ENCODE measurements around the gene CACNA2D3.
"Not testable (repeated sequence)": the region's sequence is repeated elsewhere in the genome, so short reads cannot be mapped to it uniquely, and the experiment has no call there.

The CACNA2D3 gene

DNA sequence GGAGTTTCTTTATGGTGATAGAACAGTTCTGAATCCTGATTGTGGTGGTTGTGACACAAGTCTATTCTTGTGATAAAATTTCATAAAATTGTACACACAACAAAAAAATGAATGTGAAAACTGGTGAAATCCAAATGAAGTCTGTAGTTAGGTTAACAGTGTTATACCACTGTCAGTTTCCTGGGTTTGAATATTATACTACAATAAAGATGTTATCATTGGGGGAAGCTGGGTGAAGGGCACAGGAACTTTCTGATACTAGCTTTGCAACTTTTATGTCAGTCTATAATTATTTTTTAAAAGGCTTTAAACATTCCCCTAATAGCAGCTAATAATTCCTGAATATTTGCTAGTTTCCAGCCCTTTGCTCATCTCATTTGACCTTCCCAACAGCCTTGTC lies 485.7 kb downstream of the CACNA2D3 start:
- DNase-seq (ENCODE audit: extremely low read depth in 1 of 2, low read depth in 1 of 2), result no peak

DNA sequence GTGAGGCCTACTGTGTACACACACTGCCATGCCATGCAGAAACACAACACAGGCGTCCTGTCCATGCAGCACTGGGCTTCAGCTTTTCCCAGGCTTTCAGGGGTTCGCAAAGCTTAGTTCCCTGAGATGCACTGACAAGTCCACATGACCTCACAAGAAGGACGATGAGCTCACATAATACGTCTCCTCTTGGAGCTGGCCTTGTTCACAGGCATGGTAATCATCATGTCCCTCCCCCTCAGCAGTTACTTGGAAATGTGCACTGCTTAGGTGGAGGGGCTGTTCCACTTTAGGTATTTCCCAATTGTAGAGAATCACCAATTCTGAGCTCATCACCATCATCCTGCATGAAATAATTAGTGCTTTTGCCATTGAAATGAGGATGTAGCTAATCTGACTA lies 496.7 kb downstream of the CACNA2D3 start:
- no peak for DNase-seq (ENCODE audit: extremely low read depth in 1 of 2, low read depth in 1 of 2)

DNA sequence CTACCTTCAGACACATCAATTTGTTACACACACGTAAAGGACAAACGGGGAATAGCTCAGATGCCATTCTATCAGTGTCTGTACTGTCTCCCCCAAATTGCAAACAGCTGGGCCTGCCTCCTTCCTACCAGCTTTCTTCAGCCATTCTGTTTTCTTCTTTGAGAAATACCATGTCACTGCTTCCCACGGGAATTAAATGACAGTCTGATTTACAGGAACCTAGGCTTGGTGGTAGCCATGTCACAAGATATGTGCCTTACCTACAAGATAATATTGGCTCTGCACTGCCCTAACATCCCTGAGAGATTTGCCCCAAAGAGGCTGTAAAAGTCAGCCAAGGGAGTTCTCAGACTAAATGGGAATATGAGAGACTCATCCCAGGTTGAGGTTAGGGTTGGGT lies 497.2 kb downstream of the CACNA2D3 start:
- no peak for DNase-seq (ENCODE audit: extremely low read depth in 1 of 2, low read depth in 1 of 2)

DNA sequence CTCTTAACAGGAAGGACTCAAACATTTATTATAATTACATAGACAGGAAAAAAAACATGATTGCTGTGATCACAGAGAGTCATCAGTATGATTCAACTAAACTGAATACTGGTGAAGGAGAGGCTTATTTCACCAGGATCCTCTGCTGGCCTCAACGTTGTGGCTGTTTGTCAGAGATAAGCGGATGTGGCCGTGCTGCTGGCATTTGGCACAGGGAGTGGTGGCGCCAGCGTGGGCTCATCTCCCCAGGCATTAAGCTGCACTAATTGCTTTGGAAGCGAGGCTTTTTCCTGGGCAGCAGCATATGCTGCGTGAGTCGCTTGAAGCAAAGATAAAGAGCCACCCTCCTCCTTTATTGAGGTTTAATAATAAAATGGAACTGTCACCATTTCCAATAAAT lies 498.8 kb downstream of the CACNA2D3 start:
- DNase-seq (ENCODE audit: extremely low read depth in 1 of 2, low read depth in 1 of 2), result no peak

DNA sequence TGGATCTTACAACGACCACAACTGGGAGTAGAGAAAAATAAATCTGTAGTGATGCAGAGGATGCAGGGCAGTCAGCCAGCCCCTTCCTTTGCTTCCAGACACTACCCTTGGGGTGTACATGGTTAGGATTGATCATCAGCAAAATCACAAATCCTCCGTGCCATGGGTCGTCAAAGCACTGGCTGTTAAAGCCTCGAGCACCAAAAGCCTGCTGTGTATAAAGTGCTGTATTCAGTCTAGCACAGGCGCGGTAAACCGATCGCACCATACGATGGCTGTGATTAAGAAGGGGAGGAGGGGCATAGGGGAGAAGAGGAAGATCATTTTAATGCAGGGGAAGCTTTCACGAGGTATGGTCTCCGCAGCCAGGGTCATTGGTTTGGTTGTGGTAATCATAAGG lies 500.3 kb downstream of the CACNA2D3 start:
- DNase-seq (ENCODE audit: extremely low read depth in 1 of 2, low read depth in 1 of 2), result no peak

DNA sequence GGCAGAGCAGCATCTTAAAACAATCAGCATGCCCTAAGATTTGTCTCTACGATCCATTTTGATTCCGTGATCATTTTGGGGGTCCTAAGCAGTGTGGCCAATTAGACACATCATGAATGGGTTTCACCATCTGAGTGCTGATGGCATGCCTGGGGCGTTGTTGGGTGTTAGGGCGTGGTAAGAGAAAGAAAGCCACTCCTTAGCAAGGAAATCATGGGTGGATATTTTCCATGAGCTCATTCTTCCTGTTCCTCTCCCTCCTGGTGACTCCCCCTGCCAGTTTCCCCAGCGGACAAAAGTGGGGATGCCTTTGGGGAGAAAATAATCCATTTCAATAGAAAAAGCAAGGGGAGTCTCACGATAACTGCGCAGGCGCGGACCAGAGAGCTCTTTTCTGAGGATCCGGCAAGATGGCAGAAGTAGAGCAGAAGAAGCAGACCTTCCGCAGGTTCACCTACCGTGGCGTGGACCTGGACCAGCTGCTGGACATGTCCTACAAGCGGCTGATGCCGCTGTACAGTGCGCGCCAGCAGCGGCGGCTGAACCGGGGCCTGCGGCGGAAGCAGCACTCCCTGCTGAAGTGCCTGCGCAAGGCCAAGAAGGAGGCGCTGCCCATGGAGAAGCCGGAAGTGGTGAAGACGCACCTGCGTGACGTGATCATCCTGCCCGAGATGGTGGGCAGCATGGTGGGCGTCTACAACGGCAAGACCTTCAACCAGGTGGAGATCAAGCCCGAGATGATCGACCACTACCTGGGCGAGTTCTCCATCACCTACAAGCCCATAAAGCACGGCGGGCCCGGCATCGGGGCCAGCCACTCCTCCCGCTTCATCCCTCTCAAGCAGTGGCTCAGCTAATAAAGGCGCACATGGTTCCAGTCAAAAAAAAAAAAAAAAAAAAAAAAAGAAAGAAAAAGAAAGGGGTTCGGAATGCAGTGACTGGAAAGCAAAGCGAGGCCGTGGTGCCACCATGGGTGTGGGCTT lies 503.7 kb downstream of the CACNA2D3 start:
- DNase-seq (ENCODE audit: extremely low read depth in 1 of 2, low read depth in 1 of 2), result no peak

DNA sequence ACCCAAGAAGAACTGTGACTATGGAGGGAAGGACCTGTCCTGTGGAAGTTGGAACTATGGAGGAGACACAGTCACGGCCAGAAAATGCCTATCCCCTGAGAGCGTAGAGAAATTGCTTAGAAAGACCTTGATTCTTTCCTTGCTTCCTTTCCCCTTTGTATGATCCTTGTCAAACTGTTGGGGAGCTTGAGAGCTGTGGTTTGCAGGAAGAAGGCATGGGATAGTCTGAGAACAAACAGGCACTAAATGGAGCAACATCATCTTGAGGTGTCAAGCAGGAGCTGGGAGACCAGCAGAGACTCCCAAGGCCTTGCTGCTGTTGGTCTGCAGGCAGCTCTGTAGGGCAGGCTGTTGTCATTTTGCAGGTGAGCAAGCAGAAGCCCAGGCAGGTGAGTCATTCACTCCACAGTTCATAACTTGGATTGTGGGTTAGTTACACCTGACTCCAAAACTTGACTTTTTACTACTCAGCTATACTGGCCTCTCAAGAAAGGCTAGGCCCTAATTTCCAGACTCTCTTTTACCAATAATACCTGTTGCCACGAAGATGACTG lies 506.6 kb downstream of the CACNA2D3 start:
- DNase-seq (ENCODE audit: extremely low read depth in 1 of 2, low read depth in 1 of 2), result no peak

DNA sequence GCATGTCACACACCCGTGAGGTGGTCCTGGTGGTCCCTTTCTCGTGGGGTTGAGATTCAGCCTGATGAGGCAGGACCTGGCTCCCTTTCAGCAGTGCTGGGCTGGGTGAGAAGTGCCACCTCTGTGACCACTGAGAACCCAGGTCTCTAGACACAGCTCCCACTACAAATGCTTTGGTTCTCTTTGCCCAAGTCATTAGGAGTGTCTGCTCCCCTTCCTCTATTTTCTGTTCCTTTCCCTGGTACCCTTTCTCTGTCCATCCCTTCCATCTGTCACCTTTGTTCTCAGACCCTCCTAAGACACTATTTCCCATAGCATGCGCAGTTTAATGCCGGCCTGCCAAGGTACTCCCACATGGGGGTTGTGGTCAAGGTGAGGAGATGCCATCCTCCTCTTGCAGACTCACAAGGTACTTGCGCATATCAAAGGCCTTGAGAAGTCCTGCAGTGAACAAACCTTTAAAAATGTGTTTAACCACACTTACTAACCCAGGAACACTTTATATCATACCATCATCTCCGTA lies 507.8 kb downstream of the CACNA2D3 start:
- no peak for DNase-seq (ENCODE audit: extremely low read depth in 1 of 2, low read depth in 1 of 2)

DNA sequence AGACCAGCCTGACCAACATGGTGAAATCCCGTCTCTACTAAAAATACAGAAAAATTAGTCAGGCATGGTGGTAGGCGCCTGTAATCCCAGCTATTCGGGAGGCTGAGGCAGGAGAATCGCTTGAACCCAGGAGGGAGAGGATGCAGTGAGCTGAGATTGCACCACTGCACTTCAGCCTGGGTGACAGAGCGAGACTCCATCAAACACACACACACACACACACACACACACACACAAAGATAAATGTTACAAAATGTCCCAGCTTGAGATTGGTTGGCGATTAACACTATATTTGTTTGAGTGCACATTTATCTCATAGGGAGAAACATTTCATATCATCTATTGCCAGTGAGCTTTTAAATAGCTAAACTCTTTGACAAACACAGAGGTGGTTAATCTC lies 508.6 kb downstream of the CACNA2D3 start:
- DNase-seq (ENCODE audit: extremely low read depth in 1 of 2, low read depth in 1 of 2), result not testable (repeated sequence)

DNA sequence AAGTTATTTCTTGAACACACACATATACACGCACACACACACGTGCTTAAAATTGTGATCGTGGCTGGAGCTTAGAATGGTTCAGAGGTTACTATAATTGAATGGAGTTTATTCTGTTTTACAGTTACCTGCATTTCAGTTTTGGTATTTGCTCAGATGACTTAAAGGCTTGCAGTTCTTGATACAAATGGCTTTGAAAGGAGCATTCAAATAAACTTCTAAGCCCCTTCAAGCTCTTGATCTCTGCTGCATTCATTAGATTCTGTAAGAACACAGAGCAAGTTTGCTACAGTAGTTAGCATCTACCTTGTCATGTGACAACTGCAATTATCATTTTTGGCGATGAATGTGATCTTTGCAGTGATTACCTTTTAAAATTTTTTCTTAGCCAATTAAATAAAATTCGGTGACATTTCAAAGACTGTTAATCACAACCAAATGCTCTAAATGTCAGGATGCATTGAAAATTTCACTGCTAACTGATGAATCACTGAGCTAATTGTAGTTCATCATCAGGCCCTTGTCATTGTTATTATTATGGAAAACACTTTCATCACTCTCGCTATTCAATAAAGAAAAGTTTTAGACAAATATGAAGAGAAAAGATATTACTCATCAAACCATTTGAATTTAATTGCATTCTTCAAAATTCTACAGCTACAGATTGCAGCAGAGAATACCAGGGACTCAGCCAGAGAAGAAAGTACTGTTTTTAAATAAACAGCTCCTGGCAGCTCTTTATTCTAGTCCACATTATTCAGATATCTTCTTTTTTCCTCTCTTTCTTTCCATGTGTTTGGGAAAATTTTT lies 509.4 kb downstream of the CACNA2D3 start:
- DNase-seq (ENCODE audit: extremely low read depth in 1 of 2, low read depth in 1 of 2), result no peak

DNA sequence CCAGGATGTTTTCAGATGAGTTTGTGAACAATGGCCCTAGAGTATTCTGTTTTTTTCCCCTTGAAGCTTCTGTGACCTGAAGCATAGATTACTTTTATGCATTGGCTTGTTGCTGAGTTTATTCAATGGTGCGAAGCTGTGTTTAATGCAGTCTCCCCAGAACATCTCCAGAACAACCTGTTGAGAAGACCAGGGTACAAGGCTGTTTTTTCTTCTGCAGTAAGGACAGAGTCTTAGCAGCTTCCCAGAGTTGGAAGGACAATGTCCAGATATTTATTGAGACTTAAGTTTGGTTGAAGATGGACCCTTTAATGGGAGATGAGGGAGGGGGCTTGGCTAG lies 509.9 kb downstream of the CACNA2D3 start:
- DNase-seq (ENCODE audit: extremely low read depth in 1 of 2, low read depth in 1 of 2), result no peak

DNA sequence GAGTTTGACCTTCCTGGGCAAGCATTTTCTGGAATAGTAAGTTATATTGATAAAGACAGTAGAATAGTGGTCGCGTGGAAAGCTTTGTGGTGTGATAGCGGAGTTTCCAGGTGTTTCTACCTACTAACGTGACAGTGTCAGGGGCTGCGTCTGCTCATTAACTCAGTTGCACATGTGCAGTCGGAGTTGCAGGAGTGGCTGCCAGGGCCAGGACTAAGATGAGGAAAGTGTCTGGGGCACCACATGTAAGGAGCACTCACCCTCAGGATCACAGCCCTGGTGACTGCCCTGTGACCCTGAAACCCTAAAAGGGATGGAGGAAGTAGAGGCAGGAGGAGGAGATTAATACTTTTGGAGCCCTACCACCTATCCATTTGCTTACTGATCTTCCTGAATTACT lies 510.5 kb downstream of the CACNA2D3 start:
- DNase-seq (ENCODE audit: extremely low read depth in 1 of 2, low read depth in 1 of 2), result no peak

DNA sequence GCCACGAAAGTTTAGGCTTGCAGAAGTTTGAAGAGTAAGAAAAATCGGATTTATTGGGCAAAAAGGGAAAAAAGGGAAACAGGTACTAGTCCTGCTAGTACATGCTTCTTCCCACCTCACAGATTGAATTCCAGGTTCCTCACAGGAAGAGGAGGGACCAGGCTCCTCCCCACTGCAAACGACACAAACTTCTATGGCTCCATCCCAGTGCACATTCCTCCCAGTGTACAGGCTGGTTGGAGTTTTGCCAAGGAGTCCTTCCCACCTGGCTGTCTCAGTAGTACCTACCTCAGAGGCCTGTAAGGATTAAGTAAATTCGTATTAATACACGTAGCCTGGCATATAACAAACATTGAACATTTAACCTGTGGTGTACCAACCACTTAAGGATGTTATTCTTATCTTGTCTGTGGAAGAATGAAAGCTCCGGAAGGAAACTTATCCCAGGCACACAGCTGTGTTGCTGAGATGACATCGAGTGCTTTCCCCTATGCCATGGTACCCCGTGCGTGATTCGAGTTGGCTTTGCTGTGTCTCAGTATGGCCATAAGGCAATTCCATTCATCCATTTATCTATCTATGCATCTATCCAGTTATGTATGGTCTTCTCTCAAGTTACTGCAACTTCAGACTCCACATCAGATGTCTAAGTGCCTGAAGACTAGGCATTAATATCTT lies 511.2 kb downstream of the CACNA2D3 start:
- no peak for DNase-seq (ENCODE audit: extremely low read depth in 1 of 2, low read depth in 1 of 2)

DNA sequence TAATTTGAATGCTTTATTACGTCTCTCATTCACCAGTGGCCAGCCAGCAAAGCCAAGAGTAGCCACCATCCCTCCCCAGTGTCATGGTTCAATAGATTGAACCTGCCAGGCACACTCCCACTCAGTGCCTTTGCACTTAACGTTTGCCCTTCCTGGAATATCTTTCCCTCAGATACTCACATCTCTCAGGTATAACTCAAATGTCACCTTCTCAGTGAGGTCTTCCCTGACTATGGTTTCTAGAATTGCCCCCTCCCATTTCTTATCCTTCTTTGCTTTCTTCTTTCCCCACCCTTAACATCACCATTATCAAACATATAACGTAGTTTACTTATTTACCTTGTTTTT lies 511.7 kb downstream of the CACNA2D3 start:
- DNase-seq (ENCODE audit: extremely low read depth in 1 of 2, low read depth in 1 of 2), result no peak

DNA sequence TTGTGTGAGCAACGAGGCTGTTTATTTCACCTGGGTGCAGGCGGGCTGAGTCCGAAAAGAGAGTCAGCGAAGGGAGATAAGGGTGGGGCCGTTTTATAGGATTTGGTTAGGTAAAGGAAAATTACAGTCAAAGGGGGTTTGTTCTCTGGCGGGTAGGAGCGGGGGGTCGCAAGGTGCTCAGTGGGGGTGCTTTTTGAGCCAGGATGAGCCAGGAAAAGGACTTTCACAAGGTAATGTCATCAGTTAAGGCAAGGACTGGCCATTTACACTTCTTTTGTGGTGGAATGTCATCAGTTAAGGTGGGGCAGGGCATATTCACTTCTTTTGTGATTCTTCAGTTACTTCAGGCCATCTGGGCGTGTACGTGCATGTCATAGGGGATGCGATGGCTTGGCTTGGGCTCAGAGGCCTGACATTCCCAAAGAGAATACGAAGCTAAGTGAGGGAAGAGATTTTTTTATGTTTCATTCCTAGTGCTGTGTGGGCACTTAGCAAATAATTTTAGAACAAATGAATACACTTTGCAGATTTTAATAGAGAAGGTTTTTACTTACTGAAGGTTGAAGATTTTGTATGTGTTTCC lies 517.5 kb downstream of the CACNA2D3 start:
- DNase-seq (ENCODE audit: extremely low read depth in 1 of 2, low read depth in 1 of 2), result not testable (repeated sequence)

DNA sequence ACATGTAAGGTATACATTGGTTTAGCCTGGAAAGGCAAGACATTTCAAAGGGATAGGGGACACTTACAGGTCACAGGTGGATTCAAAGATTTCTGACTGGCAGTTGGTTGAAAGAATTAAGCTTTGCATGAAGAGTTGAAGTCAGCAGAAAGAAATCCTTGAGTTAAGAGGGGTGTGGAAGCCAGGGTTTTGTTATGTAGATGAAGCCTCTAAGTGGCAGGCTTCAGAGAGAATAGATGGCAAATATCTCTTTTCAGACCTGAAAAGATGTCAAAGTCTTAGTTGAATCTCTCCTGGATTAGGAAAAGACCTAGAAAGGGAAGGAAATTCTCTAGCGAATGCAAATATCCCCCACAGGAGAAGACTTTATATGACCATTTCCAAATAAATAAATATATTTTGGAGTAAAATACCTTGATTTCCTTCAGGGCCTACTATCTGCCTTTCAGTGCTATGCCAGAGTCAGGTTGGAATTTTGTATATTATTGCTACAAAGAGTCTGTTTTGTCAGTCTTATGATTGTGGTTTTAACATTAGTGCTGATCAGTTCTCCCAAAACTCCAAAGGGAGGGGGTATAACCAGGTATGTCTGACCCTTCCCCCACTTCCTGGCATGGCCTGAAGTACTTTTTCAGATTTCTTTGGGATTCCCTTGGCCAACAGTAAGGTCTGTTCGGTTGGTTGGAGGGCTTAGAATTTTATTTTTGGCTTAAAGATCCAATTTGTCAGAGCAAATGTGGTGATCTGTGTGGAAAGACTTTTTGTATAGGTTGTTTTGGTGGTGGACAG lies 519.1 kb downstream of the CACNA2D3 start:
- DNase-seq (ENCODE audit: extremely low read depth in 1 of 2, low read depth in 1 of 2), result no peak

DNA sequence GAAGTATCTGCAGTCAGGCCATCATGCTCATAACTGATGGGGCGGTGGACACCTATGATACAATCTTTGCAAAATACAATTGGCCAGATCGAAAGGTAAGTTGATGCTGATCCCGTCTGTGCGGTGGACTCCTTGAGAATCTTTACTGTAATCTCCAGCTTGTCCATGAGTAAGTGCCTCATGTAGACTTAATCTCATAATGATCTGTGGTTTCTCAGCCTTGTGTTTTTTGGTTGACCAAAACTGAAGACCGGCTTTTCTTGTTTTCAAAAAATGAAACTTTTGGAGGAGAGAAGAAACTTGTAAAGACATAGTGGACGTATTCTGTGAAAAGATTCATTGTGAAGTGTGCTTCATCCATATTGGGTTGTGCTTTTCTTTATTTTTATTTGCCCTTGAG lies 519.8 kb downstream of the CACNA2D3 start:
- no peak for DNase-seq (ENCODE audit: extremely low read depth in 1 of 2, low read depth in 1 of 2)

DNA sequence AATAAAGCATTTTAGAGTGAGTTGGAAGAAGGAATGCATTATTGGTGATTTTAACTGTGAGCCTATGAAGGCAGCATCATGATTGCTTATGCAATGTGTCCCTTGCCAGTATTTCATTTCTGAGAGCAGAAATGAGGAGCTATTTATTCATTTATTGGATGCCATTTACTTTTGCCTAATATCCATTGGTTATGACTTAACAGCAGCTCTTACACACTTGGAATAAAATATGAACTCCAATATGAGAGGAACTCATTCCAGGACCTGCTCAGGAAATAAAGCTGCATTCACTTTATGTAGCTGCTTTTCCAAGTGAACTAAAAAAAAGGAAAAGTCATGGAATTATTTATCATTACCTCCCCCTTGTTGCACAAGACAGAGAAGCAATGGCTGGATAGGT lies 525.4 kb downstream of the CACNA2D3 start:
- no peak for DNase-seq (ENCODE audit: extremely low read depth in 1 of 2, low read depth in 1 of 2)

DNA sequence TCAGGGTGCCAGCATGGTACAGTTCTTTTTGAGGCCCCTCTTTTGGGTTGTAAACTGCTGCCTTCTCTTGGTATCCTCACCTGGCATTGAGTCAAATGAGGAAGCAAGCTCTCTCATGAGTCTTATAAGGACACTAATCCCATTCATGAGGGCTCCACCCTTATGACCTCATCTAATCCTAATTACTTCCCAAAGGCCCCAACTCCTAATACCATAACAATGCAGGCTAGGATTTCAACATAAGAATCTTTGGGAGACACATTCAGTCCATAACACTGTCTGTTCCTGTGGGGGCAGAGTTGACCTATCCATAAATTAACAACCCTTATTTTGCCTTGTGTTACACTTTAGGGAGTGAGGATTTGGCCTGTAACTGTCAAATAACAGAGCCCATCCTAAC lies 527.2 kb downstream of the CACNA2D3 start:
- DNase-seq (ENCODE audit: extremely low read depth in 1 of 2, low read depth in 1 of 2), result no peak
